GM21529 (cell line): ENCODE data around the gene RAPGEF4.
A peak's percentile ranks its signal among the peaks of the same experiment; 100 is the strongest.

Experiments
- ATAC-seq: cut with Tn5 transposase; IDR thresholded peaks from one replicate; pipeline ENCODE4 v1.9.1; 2021; ENCODE audit not compliant: unreplicated experiment

The RAPGEF4 gene

GRCh38 chr2:172735582-172736423, at the start of gene RAPGEF4:
RAPGEF4 (plus strand) TSS chr2:172735845; CDS start chr2:172735984, 139 bp downstream.
- ATAC-seq, result no peak

- no peak for ATAC-seq
Observed at GRCh38 chr2:172693037-172693436, 42.6 kb upstream of the RAPGEF4 start.

- ATAC-seq, result no peak
Observed at GRCh38 chr2:172693529-172694455, 41.9 kb upstream of the RAPGEF4 start.

- ATAC-seq, result no peak
Observed at GRCh38 chr2:172697296-172697695, 38.3 kb upstream of the RAPGEF4 start.

GRCh38 chr2:172698041-172698863, 37.4 kb upstream of the RAPGEF4 start:
- peak; percentile 88 for ATAC-seq

- ATAC-seq, result no peak
Observed at GRCh38 chr2:172701250-172701649, 34.4 kb upstream of the RAPGEF4 start.

GRCh38 chr2:172702451-172702850, 33.2 kb upstream of the RAPGEF4 start:
- no peak for ATAC-seq

- ATAC-seq, result no peak
Observed at GRCh38 chr2:172704072-172704936, 31.3 kb upstream of the RAPGEF4 start.

- no peak for ATAC-seq
Observed at GRCh38 chr2:172705352-172705751, 30.3 kb upstream of the RAPGEF4 start.

GRCh38 chr2:172708247-172708646, 27.4 kb upstream of the RAPGEF4 start:
- ATAC-seq, result no peak

- no peak for ATAC-seq
Observed at GRCh38 chr2:172709566-172710291, 25.9 kb upstream of the RAPGEF4 start.

- no peak for ATAC-seq
Observed at GRCh38 chr2:172710584-172711047, 25.0 kb upstream of the RAPGEF4 start.

- ATAC-seq, result no peak
Observed at GRCh38 chr2:172711110-172711509, 24.5 kb upstream of the RAPGEF4 start.

- no peak for ATAC-seq
Observed at GRCh38 chr2:172712251-172712650, 23.4 kb upstream of the RAPGEF4 start.

- no peak for ATAC-seq
Observed at GRCh38 chr2:172713365-172713875, 22.2 kb upstream of the RAPGEF4 start.

- no peak for ATAC-seq
Observed at GRCh38 chr2:172722481-172722880, 13.2 kb upstream of the RAPGEF4 start.

- ATAC-seq, result no peak
Observed at GRCh38 chr2:172723286-172723685, 12.4 kb upstream of the RAPGEF4 start.

GRCh38 chr2:172724724-172725123, 10.9 kb upstream of the RAPGEF4 start:
- ATAC-seq, result no peak

- no peak for ATAC-seq
Observed at GRCh38 chr2:172725284-172725683, 10.4 kb upstream of the RAPGEF4 start.
